ENCODE results near the gene BCKDK. TPM values are rescaled to one million over a fixed set of nuclear protein-coding genes. Genes with fewer than 3 reads are reported as not detected.
A peak's percentile ranks its signal among the peaks of the same experiment; 100 is the strongest.

The BCKDK gene
- polyA plus RNA-seq, 1 donor from 2014 or later = 38.2 TPM

- no peaks in the 10 kb centered on the region for H3K9me3 Mint-ChIP-seq
- peak within 1 kb of the TSS; percentile 70 to 94 (median 88) for H3K27ac Mint-ChIP-seq
- peaks cover 1% of the 10 kb centered on the region for H3K36me3 Mint-ChIP-seq
- no peaks in the 10 kb centered on the region for H3K27me3 Mint-ChIP-seq
- H3K4me1 Mint-ChIP-seq = peaks cover 9 to 13% (median 13%) of the 10 kb centered on the region in 3 donors
- H3K4me3 Mint-ChIP-seq = peak within 1 kb of the TSS; percentile 78 to 95 (median 90)
These were observed 9.4 kb downstream of the BCKDK start, which contains the start of gene KAT8 for GRCh38 chr16:31117384-31118222. Gene KAT8 (plus strand): TSS chr16:31117664. CDS start chr16:31117682, 18 bp downstream.

GRCh38 chr16:31118223-31119155 is 10.3 kb downstream of the BCKDK start:
- H3K27ac Mint-ChIP-seq = peak overlapping the region; percentile 70 to 94 (median 88)
- no peaks in the 10 kb centered on the region for H3K27me3 Mint-ChIP-seq
- peak overlapping the region; percentile 78 to 95 (median 90) for H3K4me3 Mint-ChIP-seq
- H3K36me3 Mint-ChIP-seq = peaks cover 1% of the 10 kb centered on the region
- no peaks in the 10 kb centered on the region for H3K9me3 Mint-ChIP-seq
- H3K4me1 Mint-ChIP-seq = peaks cover 9 to 13% (median 13%) of the 10 kb centered on the region in 3 donors

GRCh38 chr16:31120129-31120528 is 11.9 kb downstream of the BCKDK start:
- Mint-ChIP-seq H3K9me3 (no peaks in the 10 kb centered on the region), H3K36me3 (peaks cover 1% of the 10 kb centered on the region), H3K27me3 (no peaks in the 10 kb centered on the region), H3K4me1 (peaks cover 9 to 13% (median 11%) of the 10 kb centered on the region in 3 donors), H3K27ac (peak overlapping the region in 2 of 3 donors; percentile 50 to 70), H3K4me3 (peak overlapping the region in 1 of 4 donors; percentile 56)

- peak overlapping the region in 1 of 3 donors; percentile 86 for H3K27ac Mint-ChIP-seq
- H3K36me3 Mint-ChIP-seq = peaks cover 1% of the 10 kb centered on the region
These were observed 17.7 kb downstream of the BCKDK start for GRCh38 chr16:31125844-31126243.

GRCh38 chr16:31127182-31127581 is 19.0 kb downstream of the BCKDK start:
- H3K36me3 Mint-ChIP-seq = no peaks in the 10 kb centered on the region
- H3K27ac Mint-ChIP-seq = no peak overlapping the region
- H3K4me3 Mint-ChIP-seq = no peak overlapping the region
- peaks cover 0 to 2% (median 0%) of the 10 kb centered on the region in 3 donors for H3K4me1 Mint-ChIP-seq
- no peaks in the 10 kb centered on the region for H3K27me3 Mint-ChIP-seq
- H3K9me3 Mint-ChIP-seq = no peaks in the 10 kb centered on the region

More at GRCh38 chr16:31125844-31126243, 17.7 kb downstream of the BCKDK start:
- H3K27me3 Mint-ChIP-seq = no peaks in the 10 kb centered on the region
- H3K4me3 Mint-ChIP-seq = no peak overlapping the region
- no peaks in the 10 kb centered on the region for H3K9me3 Mint-ChIP-seq
- peaks cover 0 to 2% (median 0%) of the 10 kb centered on the region in 3 donors for H3K4me1 Mint-ChIP-seq

GRCh38 chr16:31128711-31129567 is 20.8 kb downstream of the BCKDK start:
- no peaks in the 10 kb centered on the region for H3K36me3 Mint-ChIP-seq
- no peaks in the 10 kb centered on the region for H3K9me3 Mint-ChIP-seq
- peaks cover 0 to 2% (median 0%) of the 10 kb centered on the region in 3 donors for H3K4me1 Mint-ChIP-seq
- no peaks in the 10 kb centered on the region for H3K27me3 Mint-ChIP-seq
- no peak overlapping the region for H3K27ac Mint-ChIP-seq
- peak overlapping the region in 1 of 4 donors; percentile 78 for H3K4me3 Mint-ChIP-seq

GRCh38 chr16:31129568-31130335 is 21.6 kb downstream of the BCKDK start:
- H3K36me3 Mint-ChIP-seq = no peaks in the 10 kb centered on the region
- peaks cover 0 to 2% (median 0%) of the 10 kb centered on the region in 3 donors for H3K4me1 Mint-ChIP-seq
- no peaks in the 10 kb centered on the region for H3K27me3 Mint-ChIP-seq
- no peak overlapping the region for H3K4me3 Mint-ChIP-seq
- H3K27ac Mint-ChIP-seq = no peak overlapping the region
- no peaks in the 10 kb centered on the region for H3K9me3 Mint-ChIP-seq

GRCh38 chr16:31130336-31130891 is 22.2 kb downstream of the BCKDK start:
- no peaks in the 10 kb centered on the region for H3K27me3 Mint-ChIP-seq
- H3K9me3 Mint-ChIP-seq = no peaks in the 10 kb centered on the region
- H3K27ac Mint-ChIP-seq = no peak overlapping the region
- H3K4me3 Mint-ChIP-seq = no peak overlapping the region
- peaks cover 0 to 2% (median 0%) of the 10 kb centered on the region in 3 donors for H3K4me1 Mint-ChIP-seq
- H3K36me3 Mint-ChIP-seq = no peaks in the 10 kb centered on the region

- no peak overlapping the region for H3K27ac Mint-ChIP-seq
- H3K36me3 Mint-ChIP-seq = no peaks in the 10 kb centered on the region
- no peaks in the 10 kb centered on the region for H3K27me3 Mint-ChIP-seq
- H3K4me3 Mint-ChIP-seq = no peak overlapping the region
- peaks cover 0 to under 1% (median 0%) of the 10 kb centered on the region in 3 donors for H3K4me1 Mint-ChIP-seq
- no peaks in the 10 kb centered on the region for H3K9me3 Mint-ChIP-seq
These were observed 22.7 kb downstream of the BCKDK start for GRCh38 chr16:31130899-31131298.

- no peaks in the 10 kb centered on the region for H3K36me3 Mint-ChIP-seq
- no peak overlapping the region for H3K27ac Mint-ChIP-seq
- H3K4me1 Mint-ChIP-seq = no peaks in the 10 kb centered on the region
- no peak overlapping the region for H3K4me3 Mint-ChIP-seq
- no peaks in the 10 kb centered on the region for H3K9me3 Mint-ChIP-seq
- H3K27me3 Mint-ChIP-seq = no peaks in the 10 kb centered on the region
These were observed 23.2 kb downstream of the BCKDK start for GRCh38 chr16:31131416-31131815.

GRCh38 chr16:31131841-31132271 is 23.7 kb downstream of the BCKDK start:
- Mint-ChIP-seq H3K27me3 (no peaks in the 10 kb centered on the region), H3K36me3 (no peaks in the 10 kb centered on the region), H3K4me3 (no peak overlapping the region), H3K9me3 (no peaks in the 10 kb centered on the region), H3K27ac (no peak overlapping the region), H3K4me1 (no peaks in the 10 kb centered on the region)

- no peaks in the 10 kb centered on the region for H3K36me3 Mint-ChIP-seq
- H3K27me3 Mint-ChIP-seq = no peaks in the 10 kb centered on the region
- no peaks in the 10 kb centered on the region for H3K4me1 Mint-ChIP-seq
- H3K4me3 Mint-ChIP-seq = no peak overlapping the region
- H3K9me3 Mint-ChIP-seq = no peaks in the 10 kb centered on the region
- peak overlapping the region in 1 of 3 donors; percentile 31 for H3K27ac Mint-ChIP-seq
These were observed 24.3 kb downstream of the BCKDK start for GRCh38 chr16:31132303-31132979.

- Mint-ChIP-seq H3K27ac (peak overlapping the region in 1 of 3 donors; percentile 31), H3K9me3 (no peaks in the 10 kb centered on the region), H3K36me3 (no peaks in the 10 kb centered on the region), H3K4me3 (no peak overlapping the region), H3K4me1 (no peaks in the 10 kb centered on the region), H3K27me3 (no peaks in the 10 kb centered on the region)
These were observed 24.9 kb downstream of the BCKDK start for GRCh38 chr16:31133046-31133501.
